DOHH2 (cell line): ENCODE data around the gene DMAC2.

ENCODE experiments used
- CTCF ChIP-seq: fragments of 200-600 bp; sonication (generic); IDR thresholded peaks from one replicate; pipeline ENCODE4 v1.5.1; 2014; ENCODE audit warnings: antibody characterized with exemption, mild to moderate bottlenecking, low read depth, low read length; ENCODE audit not compliant: poor library complexity, severe bottlenecking
- EZH2phosphoT487 ChIP-seq: fragments of 200-600 bp; sonication (generic); IDR thresholded peaks from 2 replicates; pipeline ENCODE4 v1.6.1; 2017; ENCODE audit warnings: borderline replicate concordance, mild to moderate bottlenecking, antibody characterized with exemption, low read length, moderate library complexity, mixed read lengths

- TF ChIP-seq CTCF (no peak), EZH2phosphoT487 (no peak)
Measured at GRCh38 chr19:41395355-41395754, 44.4 kb downstream of the DMAC2 start.
